ENCODE results near the gene AKAP7.
A peak's percentile ranks its signal among the peaks of the same experiment; 100 is the strongest.
"Not testable (repeated sequence)": the region's sequence is repeated elsewhere in the genome, so short reads cannot be mapped to it uniquely, and the experiment has no call there.

The AKAP7 gene

GRCh38 chr6:131135244-131136020 lies at the start of gene AKAP7:
TSS of gene AKAP7 (plus strand) at chr6:131135467. CDS start at chr6:131135764, 297 bp downstream.
- peak; percentile 72 for DNase-seq

- peak; percentile 10 for DNase-seq
These were observed 44.9 kb upstream of the AKAP7 start for GRCh38 chr6:131090339-131090738.

DNA sequence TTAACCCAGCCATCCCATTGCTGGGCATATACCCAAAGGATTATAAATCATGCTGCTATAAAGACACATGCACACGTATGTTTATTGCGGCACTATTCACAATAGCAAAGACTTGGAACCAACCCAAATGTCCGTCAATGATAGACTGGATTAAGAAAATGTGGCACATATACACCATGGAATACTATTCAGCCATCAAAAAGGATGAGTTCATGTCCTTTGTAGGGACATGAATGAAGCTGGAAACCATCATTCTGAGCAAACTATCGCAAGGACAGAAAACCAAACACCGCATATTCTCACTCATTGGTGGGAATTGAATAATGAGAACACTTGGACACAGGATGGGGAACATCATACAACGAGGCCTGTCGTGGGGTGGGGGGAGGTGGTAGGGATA lies 43.3 kb upstream of the AKAP7 start:
- not testable (repeated sequence) for DNase-seq

GRCh38 chr6:131093334-131093733 lies 41.9 kb upstream of the AKAP7 start:
- no peak for DNase-seq

- no peak for DNase-seq
These were observed 38.5 kb upstream of the AKAP7 start for GRCh38 chr6:131096786-131097185.

DNA sequence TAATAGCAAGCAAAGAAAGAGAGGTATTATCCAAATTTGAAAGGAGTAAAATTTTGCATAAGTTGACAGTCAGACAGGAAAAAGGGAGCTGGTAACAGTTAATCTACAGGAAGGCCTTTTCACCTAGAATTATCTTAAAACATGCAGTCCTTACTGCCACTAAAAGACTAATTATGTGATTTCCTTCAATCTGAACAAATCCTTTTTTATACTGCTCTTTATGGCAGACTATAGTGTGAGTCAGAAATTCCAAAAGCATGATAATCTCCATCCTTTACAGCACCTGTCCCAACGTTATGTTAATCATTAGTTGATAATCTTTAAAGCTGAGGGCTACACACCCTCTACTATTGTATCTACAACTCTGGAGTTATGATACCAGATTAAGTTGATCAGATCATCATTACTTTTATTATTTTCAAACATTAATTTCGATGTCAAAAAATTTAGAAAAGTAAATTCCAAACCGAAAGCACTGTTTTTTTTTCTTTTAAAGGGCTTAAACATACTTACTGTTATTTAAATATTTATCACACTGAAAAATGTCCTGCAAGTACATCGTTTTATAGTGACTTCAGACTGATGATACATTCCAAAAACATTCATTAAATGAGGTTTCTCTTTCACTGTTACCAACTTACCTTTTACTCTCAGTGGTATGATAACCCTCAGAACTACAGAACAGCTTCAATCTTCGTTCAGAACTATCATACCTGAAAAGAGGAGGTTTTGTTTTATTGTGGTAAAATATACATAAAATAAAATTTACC lies 33.2 kb upstream of the AKAP7 start:
- DNase-seq = no peak

GRCh38 chr6:131103296-131103695 lies 32.0 kb upstream of the AKAP7 start:
- no peak for DNase-seq

- no peak for DNase-seq
These were observed 31.4 kb upstream of the AKAP7 start for GRCh38 chr6:131103901-131104300.

DNA sequence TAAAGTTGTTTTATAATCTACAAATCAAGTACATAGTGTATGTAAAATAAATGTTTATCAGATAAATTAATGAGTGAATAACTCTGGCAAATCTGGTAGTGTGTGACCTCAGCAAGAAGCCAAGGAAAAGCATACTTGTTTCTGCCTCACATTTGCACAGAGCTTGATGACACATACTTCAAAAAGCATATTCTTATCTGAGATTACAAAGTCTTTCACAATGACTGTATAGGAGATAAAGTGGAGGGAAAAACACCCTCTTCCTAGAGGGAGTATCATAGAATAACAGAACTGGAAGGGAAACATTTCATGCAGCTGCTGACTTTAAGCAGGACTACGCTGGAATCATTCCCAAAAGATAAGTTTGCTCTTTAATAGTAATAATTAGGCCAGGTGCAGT lies 28.1 kb upstream of the AKAP7 start:
- no peak for DNase-seq

DNA sequence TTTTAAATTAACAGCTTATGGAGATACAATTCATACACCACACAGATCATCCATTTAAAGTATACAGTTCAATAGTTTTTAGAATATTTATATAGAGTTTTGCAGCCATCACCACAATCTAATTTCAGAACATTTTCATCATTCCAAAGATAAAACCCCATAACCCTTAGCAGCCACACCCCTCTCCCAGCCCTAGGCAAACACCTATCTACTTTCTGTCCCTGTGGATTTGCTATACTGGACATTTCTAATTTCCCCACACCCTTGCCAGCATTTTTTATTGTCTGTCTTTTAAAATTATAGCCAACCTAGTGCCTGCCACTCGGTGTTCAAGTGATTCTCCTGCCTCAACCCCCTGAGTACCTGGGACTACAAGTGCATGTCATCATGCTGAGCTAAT lies 23.0 kb upstream of the AKAP7 start:
- DNase-seq = no peak

GRCh38 chr6:131115651-131116050 lies 19.6 kb upstream of the AKAP7 start:
- DNase-seq = no peak

GRCh38 chr6:131116321-131116720 lies 18.9 kb upstream of the AKAP7 start:
- DNase-seq = no peak

GRCh38 chr6:131116755-131117360 lies 18.4 kb upstream of the AKAP7 start:
- peak; percentile 6 for DNase-seq

DNA sequence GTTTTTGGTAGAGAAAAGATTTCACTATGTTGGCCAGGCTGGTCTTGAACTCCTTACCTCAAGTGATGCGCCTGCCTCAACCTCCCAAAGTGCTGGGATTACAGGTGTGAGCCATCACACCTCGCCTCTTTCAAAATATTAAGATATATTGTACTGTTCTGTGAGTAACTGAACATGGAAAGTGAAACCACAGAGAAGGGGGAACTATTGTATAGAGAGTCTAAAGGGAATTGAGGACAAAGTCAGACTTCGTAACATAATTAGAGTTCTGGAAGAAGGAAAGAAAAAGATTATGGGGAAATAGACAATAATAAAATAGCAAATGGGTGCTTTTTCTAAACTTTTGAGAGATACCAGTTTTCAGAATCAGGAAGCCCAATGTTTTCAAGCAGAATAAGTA lies 17.4 kb upstream of the AKAP7 start:
- DNase-seq = no peak

GRCh38 chr6:131122007-131122406 lies 13.3 kb upstream of the AKAP7 start:
- DNase-seq = no peak

DNA sequence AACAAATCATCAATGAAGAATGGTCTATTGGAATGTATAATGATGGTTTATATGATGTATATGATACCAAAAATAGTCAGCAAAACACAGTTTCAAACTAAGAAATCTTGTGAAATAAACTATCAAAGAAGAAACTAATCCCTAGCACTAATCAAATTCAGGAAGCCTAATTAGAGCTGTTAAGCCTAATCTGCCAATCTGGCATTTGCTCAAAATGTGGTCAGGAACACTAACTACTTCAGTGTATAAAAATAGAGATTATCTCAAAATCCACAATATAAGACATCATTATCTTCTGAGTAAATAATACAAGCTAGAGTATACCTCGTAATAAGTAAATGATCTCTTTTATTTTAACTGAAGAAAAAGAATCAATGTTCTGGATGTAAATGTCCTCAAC lies 12.8 kb upstream of the AKAP7 start:
- DNase-seq = no peak

GRCh38 chr6:131124336-131125071 lies 10.8 kb upstream of the AKAP7 start:
- DNase-seq = no peak

GRCh38 chr6:131125431-131125830 lies 9.8 kb upstream of the AKAP7 start:
- DNase-seq = no peak

- no peak for DNase-seq
These were observed 5.3 kb upstream of the AKAP7 start for GRCh38 chr6:131129689-131130553.

DNA sequence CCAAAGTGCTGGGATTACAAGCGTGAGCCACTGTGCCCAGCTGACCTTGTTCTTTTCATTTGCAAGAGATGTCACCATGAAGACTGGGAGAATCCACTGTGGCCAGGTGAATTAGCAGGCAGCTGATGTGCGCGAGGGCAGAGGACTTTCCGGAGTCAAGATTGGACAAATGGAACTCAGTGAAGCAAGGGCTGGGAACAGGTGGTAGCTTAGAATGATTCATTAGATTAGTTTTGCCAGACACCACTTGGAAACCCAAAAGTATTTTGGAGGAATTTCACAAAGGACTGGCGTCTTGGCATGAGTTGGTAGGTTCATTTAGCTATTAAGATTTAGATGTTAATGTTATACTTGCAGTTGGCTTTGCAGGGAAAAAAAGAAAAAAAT lies 4.7 kb upstream of the AKAP7 start:
- DNase-seq = no peak

DNA sequence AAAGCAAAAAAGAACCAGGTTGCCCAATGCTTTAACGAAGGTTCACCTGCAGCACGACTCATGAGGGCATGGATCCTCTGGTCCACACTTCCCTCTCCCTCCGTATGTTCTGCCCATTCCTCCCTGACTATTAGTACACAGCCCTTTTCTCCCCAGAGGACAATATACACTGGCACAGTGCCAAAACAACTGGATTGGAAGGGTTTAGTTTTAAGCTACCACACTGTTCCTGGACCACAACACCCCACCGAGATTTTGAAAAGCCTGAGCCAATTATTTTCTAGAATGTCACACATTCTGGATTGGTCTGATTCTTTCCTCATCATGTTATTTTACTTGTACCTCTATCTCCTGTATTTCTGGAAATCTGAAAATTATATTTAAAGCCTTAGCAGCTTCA lies 2.9 kb upstream of the AKAP7 start:
- no peak for DNase-seq

All from GDM1 (cell line).